Measurements from ENCODE around the gene SAFB.
"Not testable (repeated sequence)": the region's sequence is repeated elsewhere in the genome, so short reads cannot be mapped to it uniquely, and the experiment has no call there.

DNA sequence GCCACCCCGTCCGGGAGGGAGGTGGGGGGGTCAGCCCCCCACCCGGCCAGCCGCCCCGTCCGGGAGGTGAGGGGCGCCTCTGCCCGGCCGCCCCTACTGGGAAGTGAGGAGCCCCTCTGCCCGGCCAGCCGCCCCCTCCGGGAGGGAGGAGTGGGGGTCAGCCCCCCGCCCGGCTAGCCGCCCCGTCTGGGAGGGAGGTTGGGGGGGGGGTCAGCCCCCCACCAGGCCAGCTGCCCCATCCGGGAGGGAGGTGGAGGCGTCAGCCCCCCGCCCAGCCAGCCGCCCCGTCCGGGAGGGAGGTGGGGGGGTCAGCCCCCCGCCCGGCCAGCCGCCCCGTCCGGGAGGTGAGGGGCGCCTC lies 79.1 kb downstream of the SAFB start:
- TF ChIP-seq, protein P1, sequence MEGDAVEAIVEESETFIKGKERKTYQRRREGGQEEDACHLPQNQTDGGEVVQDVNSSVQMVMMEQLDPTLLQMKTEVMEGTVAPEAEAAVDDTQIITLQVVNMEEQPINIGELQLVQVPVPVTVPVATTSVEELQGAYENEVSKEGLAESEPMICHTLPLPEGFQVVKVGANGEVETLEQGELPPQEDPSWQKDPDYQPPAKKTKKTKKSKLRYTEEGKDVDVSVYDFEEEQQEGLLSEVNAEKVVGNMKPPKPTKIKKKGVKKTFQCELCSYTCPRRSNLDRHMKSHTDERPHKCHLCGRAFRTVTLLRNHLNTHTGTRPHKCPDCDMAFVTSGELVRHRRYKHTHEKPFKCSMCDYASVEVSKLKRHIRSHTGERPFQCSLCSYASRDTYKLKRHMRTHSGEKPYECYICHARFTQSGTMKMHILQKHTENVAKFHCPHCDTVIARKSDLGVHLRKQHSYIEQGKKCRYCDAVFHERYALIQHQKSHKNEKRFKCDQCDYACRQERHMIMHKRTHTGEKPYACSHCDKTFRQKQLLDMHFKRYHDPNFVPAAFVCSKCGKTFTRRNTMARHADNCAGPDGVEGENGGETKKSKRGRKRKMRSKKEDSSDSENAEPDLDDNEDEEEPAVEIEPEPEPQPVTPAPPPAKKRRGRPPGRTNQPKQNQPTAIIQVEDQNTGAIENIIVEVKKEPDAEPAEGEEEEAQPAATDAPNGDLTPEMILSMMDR (conservative IDR thresholded peaks at IDR 0.05) = not testable (repeated sequence)
- not testable (repeated sequence) for TF ChIP-seq ZFX (IDR thresholded peaks at IDR 0.05)
